Measurements from ENCODE around the gene RPS6KA2. TPM values are rescaled to one million over a fixed set of nuclear protein-coding genes. Genes with fewer than 3 reads are reported as not detected.

Gene RPS6KA2
- total and polyA plus RNA-seq, 2 experiments from 2014 or later = 19.3 to 24.0 TPM

DNA sequence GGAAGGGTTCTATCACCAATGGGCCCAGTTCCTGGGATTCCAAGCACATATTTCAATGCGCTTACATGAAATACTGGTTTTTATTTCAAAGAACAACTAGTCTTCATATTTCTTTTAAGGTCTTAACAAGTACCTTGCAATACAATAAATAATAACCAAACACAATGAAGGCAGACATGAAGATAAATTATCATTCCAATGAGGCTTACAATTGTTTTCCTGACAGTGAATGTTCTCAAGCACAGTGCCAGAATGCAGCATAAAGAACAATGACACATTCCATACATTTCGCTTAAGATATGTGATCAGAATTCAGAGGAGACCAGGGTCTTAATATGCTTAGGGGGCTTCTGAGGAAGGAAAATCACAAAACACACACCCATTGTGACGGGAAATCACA lies 66.8 kb downstream of the RPS6KA2 start:
- Histone ChIP-seq H3K36me3 (no peaks in the 10 kb centered on the region), H3K27ac (no peak overlapping the region), H3K9me3 (ENCODE audit: low read depth) (no peaks in the 10 kb centered on the region), H3K4me1 (ENCODE audit: low read depth) (no peaks in the 10 kb centered on the region), H3K27me3 (no peaks in the 10 kb centered on the region), H3K4me3 (no peak overlapping the region)
- TF ChIP-seq, protein P1, sequence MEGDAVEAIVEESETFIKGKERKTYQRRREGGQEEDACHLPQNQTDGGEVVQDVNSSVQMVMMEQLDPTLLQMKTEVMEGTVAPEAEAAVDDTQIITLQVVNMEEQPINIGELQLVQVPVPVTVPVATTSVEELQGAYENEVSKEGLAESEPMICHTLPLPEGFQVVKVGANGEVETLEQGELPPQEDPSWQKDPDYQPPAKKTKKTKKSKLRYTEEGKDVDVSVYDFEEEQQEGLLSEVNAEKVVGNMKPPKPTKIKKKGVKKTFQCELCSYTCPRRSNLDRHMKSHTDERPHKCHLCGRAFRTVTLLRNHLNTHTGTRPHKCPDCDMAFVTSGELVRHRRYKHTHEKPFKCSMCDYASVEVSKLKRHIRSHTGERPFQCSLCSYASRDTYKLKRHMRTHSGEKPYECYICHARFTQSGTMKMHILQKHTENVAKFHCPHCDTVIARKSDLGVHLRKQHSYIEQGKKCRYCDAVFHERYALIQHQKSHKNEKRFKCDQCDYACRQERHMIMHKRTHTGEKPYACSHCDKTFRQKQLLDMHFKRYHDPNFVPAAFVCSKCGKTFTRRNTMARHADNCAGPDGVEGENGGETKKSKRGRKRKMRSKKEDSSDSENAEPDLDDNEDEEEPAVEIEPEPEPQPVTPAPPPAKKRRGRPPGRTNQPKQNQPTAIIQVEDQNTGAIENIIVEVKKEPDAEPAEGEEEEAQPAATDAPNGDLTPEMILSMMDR (IDR thresholded peaks at IDR 0.05; ENCODE audit: low read depth, low read length) = no peak
- no peak for DNase-seq (ENCODE audit: low read depth in 1 of 2, low spot score in 1 of 2)

DNA sequence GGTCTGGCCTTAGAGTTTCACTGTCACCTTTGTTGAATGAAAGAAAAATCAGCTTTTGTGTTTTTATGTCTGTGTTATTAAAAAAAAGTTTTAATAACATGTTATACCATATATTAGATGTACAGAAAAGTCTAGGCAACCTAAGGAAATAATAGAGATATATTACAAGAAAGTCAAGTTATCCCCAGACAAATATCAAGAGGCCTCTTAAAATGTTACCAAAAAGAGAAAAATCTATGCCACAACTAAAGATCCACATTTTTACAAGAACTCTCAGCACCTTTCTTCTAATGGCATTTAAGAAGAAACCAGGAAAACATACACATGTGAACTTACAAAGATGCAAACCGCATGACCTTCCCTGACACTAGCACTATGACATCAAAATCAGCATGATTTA lies 67.4 kb downstream of the RPS6KA2 start:
- no peaks in the 10 kb centered on the region for H3K27me3 ChIP-seq
- H3K4me3 ChIP-seq = no peak overlapping the region
- DNase-seq (ENCODE audit: low read depth in 1 of 2, low spot score in 1 of 2) = no peak
- TF ChIP-seq, protein P1 (IDR thresholded peaks at IDR 0.05; ENCODE audit: low read depth, low read length) = no peak
- H3K4me1 ChIP-seq (ENCODE audit: low read depth) = no peaks in the 10 kb centered on the region
- no peaks in the 10 kb centered on the region for H3K9me3 ChIP-seq (ENCODE audit: low read depth)
- no peaks in the 10 kb centered on the region for H3K36me3 ChIP-seq
- H3K27ac ChIP-seq = no peak overlapping the region

DNA sequence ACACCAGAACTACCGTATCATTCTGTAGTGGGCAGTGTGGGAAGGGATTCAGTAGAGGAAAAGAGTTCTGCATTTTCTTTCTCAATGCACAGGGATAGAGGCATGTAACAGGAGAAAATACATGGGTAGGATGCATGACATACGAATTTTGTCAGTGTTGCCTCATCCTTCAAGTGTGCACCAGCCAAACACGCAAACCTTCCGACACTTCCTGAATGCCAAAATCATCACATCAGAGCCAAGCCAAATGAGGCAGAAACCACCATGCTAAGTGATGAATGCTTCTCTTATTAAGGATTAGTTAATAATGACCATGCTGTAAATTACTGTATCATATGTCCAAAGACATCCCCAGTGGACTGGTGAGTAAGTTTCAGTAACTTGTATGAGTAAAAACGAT lies 67.8 kb downstream of the RPS6KA2 start:
- no peaks in the 10 kb centered on the region for H3K36me3 ChIP-seq
- no peak overlapping the region for H3K4me3 ChIP-seq
- no peaks in the 10 kb centered on the region for H3K9me3 ChIP-seq (ENCODE audit: low read depth)
- H3K27ac ChIP-seq = no peak overlapping the region
- DNase-seq (ENCODE audit: low read depth in 1 of 2, low spot score in 1 of 2) = peak in 1 of 2 donors; percentile 77
- TF ChIP-seq, protein P1 (IDR thresholded peaks at IDR 0.05; ENCODE audit: low read depth, low read length) = no peak
- H3K27me3 ChIP-seq = no peaks in the 10 kb centered on the region
- H3K4me1 ChIP-seq (ENCODE audit: low read depth) = no peaks in the 10 kb centered on the region

DNA sequence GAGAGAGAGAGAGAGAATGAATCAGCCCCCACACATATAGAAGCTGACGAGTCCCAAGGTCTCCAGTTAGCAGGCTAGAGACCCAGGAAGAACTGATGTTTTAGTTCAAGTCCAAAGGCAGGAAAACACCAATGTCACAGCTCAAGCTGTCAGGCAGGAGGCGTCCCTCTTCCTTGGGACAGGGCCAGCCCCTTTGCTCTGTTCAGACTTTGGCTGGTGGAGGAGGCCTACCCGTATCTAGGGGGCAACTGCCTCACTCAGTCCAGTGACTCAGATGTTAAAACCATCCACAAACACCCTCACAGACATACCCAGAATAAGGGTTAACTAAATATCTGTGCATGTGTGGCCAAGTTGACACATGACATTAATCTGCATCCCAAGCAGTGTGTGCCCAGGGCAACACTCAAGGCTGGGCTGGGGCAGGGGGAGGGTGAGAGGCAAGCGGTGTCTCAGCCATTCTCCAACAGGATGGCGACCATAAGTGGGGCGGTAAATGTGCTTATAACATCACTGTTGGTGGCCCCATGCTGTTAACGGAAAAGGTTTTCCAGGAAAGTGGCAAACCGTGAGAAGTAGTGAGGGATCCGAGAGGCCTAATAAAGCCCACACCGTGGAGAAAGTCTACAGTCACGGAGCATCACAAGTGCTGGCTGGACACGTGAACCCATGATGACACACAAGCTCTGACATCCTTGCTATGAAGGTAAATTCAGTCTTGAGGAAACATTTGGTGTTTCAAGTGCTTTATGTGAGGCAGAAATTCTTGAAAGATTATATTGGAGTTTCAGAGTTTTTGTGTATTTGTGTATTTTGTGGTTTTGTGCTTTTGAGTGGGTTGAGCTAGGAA lies 68.7 kb downstream of the RPS6KA2 start:
- TF ChIP-seq, protein P1 (IDR thresholded peaks at IDR 0.05; ENCODE audit: low read depth, low read length) = no peak
- no peak for DNase-seq (ENCODE audit: low read depth in 1 of 2, low spot score in 1 of 2)
- Histone ChIP-seq H3K36me3 (no peaks in the 10 kb centered on the region), H3K9me3 (ENCODE audit: low read depth) (no peaks in the 10 kb centered on the region), H3K4me3 (no peak overlapping the region), H3K27me3 (no peaks in the 10 kb centered on the region), H3K27ac (no peak overlapping the region), H3K4me1 (ENCODE audit: low read depth) (no peaks in the 10 kb centered on the region)

DNA sequence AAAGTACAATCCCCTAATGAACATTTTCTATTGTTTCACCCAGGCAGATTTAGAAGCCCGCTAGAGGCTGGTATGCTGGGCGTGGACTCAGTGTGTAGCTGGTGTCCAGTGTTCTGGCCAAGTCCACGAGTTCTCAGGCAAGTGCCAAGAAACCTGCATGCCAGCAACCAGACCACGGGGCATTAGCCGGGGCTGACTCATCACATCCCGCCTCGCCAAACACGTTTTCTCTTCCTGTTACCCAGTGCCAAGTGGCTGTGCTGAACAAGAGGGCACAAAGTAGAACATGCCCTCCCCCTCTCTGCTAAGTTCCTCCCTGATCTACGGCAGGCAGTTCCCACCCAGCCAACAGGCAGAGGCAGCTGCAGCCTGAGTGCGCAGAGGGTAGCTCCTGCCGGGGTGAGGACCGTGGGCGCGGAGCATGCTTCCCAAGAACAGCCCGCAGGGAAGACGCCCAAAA lies 70.2 kb downstream of the RPS6KA2 start:
- Histone ChIP-seq H3K27ac (no peak overlapping the region), H3K9me3 (ENCODE audit: low read depth) (no peaks in the 10 kb centered on the region), H3K4me3 (no peak overlapping the region), H3K4me1 (ENCODE audit: low read depth) (no peaks in the 10 kb centered on the region), H3K36me3 (no peaks in the 10 kb centered on the region), H3K27me3 (no peaks in the 10 kb centered on the region)
- DNase-seq (ENCODE audit: low read depth in 1 of 2, low spot score in 1 of 2) = peak in 1 of 2 donors; percentile 88
- TF ChIP-seq, protein P1 (IDR thresholded peaks at IDR 0.05; ENCODE audit: low read depth, low read length) = no peak
